ENCODE results near the gene E2F1. TPM values are rescaled to one million over a fixed set of nuclear protein-coding genes. Genes with fewer than 3 reads are reported as not detected.

The E2F1 gene
- total and polyA plus RNA-seq, 7 experiments from 2014 or later, result 0.46 to 61.6 (median 1.5) TPM; not detected in 1

GRCh38 chr20:33657704-33658095, 28.5 kb downstream of the E2F1 start:
- H3K4me3 Mint-ChIP-seq, result no peak overlapping the region
- no peak overlapping the region for H3K27ac Mint-ChIP-seq
- no peak for DNase-seq
- CTCF ChIA-PET, result no interaction called here
- no peaks in the 10 kb centered on the region for H3K36me3 Mint-ChIP-seq
- no peaks in the 10 kb centered on the region for H3K27me3 ChIP-seq (ENCODE audit: control insufficient read depth in 2 of 2, insufficient read depth in 2 of 2, low read length in 2 of 2)
- POLR2A ChIA-PET, result interaction anchor here (1.3 kb wide), 1 partner anchor 170 kb away, joined by 3 read pairs; no protein-coding TSS in a partner anchor
- no peaks in the 10 kb centered on the region for H3K9me3 Mint-ChIP-seq
- H3K4me1 ChIP-seq (ENCODE audit: control insufficient read depth in 2 of 2, insufficient read depth in 2 of 2, low read length in 2 of 2), result peaks cover 2 to 6% of the 10 kb centered on the region in 2 donors
- H3K4me3 ChIP-seq (ENCODE audit: low read length), result no peak overlapping the region
- H3K4me1 Mint-ChIP-seq, result peaks cover 2 to 13% (median 3%) of the 10 kb centered on the region in 7 donors
- H3K27me3 Mint-ChIP-seq, result no peaks in the 10 kb centered on the region
- intact Hi-C loops (cut with micrococcal nuclease), result no loop called here
- no peaks in the 10 kb centered on the region for H3K9me3 ChIP-seq (ENCODE audit: control insufficient read depth in 2 of 3, low read length in 3 of 3)
- H3K27ac ChIP-seq (ENCODE audit: low read depth, low read length), result no peak overlapping the region
- H3K36me3 ChIP-seq (ENCODE audit: control insufficient read depth in 2 of 3, insufficient read depth in 3 of 3, low read length in 3 of 3), result no peaks in the 10 kb centered on the region
- ATAC-seq, result no peak

GRCh38 chr20:33656783-33657703, 29.1 kb downstream of the E2F1 start:
- Mint-ChIP-seq H3K4me1 (peaks cover 0 to 10% (median 4%) of the 10 kb centered on the region in 7 donors), H3K27ac (no peak overlapping the region), H3K4me3 (no peak overlapping the region), H3K9me3 (no peaks in the 10 kb centered on the region), H3K36me3 (no peaks in the 10 kb centered on the region), H3K27me3 (no peaks in the 10 kb centered on the region)
- ATAC-seq (no peak), DNase-seq (no peak)
- CTCF ChIA-PET, result no interaction called here
- POLR2A ChIA-PET, result interaction anchor here (0.9 to 1.3 kb wide), 2 partner anchors 8 to 170 kb away, joined by 3 read pairs; no protein-coding TSS in a partner anchor
- Histone ChIP-seq H3K27ac (ENCODE audit: low read depth, low read length) (no peak overlapping the region), H3K4me1 (ENCODE audit: control insufficient read depth in 2 of 2, insufficient read depth in 2 of 2, low read length in 2 of 2) (no peaks in the 10 kb centered on the region), H3K9me3 (ENCODE audit: control insufficient read depth in 2 of 3, low read length in 3 of 3) (no peaks in the 10 kb centered on the region), H3K4me3 (ENCODE audit: low read length) (no peak overlapping the region), H3K36me3 (ENCODE audit: control insufficient read depth in 2 of 3, insufficient read depth in 3 of 3, low read length in 3 of 3) (no peaks in the 10 kb centered on the region), H3K27me3 (ENCODE audit: control insufficient read depth in 2 of 2, insufficient read depth in 2 of 2, low read length in 2 of 2) (no peaks in the 10 kb centered on the region)
- intact Hi-C loops (cut with micrococcal nuclease), result no loop called here

- intact Hi-C loops (cut with micrococcal nuclease), result no loop called here
- Histone ChIP-seq H3K4me1 (ENCODE audit: control insufficient read depth in 2 of 2, insufficient read depth in 2 of 2, low read length in 2 of 2) (no peaks in the 10 kb centered on the region), H3K36me3 (ENCODE audit: control insufficient read depth in 2 of 3, insufficient read depth in 3 of 3, low read length in 3 of 3) (no peaks in the 10 kb centered on the region), H3K9me3 (ENCODE audit: control insufficient read depth in 2 of 3, low read length in 3 of 3) (no peaks in the 10 kb centered on the region), H3K4me3 (ENCODE audit: low read length) (no peak overlapping the region), H3K27ac (ENCODE audit: low read depth, low read length) (no peak overlapping the region), H3K27me3 (ENCODE audit: control insufficient read depth in 2 of 2, insufficient read depth in 2 of 2, low read length in 2 of 2) (no peaks in the 10 kb centered on the region)
- CTCF ChIA-PET, result interaction anchor here (1.0 kb wide), 1 partner anchor 12 kb away, joined by 4 read pairs; no protein-coding TSS in a partner anchor
- POLR2A ChIA-PET, result interaction anchor here (0.9 to 1.3 kb wide), 2 partner anchors 8 to 169 kb away, joined by 3 read pairs; no protein-coding TSS in a partner anchor
- H3K27me3 Mint-ChIP-seq, result no peaks in the 10 kb centered on the region
- peaks cover 0 to 10% (median 3%) of the 10 kb centered on the region in 7 donors for H3K4me1 Mint-ChIP-seq
- H3K36me3 Mint-ChIP-seq, result no peaks in the 10 kb centered on the region
- no peak for ATAC-seq
- H3K4me3 Mint-ChIP-seq, result no peak overlapping the region
- no peak for DNase-seq
- peak overlapping the region in 1 of 9 donors; percentile 4 for H3K27ac Mint-ChIP-seq
- no peaks in the 10 kb centered on the region for H3K9me3 Mint-ChIP-seq
Measured at GRCh38 chr20:33656010-33656782, 30.0 kb downstream of the E2F1 start.

GRCh38 chr20:33655164-33655563, 31.0 kb downstream of the E2F1 start:
- intact Hi-C loops (cut with micrococcal nuclease), result no loop called here
- ATAC-seq, result no peak
- no peak for DNase-seq
- H3K27ac ChIP-seq (ENCODE audit: low read depth, low read length), result no peak overlapping the region
- Mint-ChIP-seq H3K4me1 (peaks cover 0 to 10% (median 3%) of the 10 kb centered on the region in 7 donors), H3K36me3 (no peaks in the 10 kb centered on the region), H3K27ac (no peak overlapping the region), H3K4me3 (no peak overlapping the region), H3K9me3 (no peaks in the 10 kb centered on the region), H3K27me3 (no peaks in the 10 kb centered on the region)
- ChIA-PET CTCF (interaction anchor here (1.0 kb wide), 1 partner anchor 13 kb away, joined by 4 read pairs; no protein-coding TSS in a partner anchor), POLR2A (interaction anchor here (2.6 kb wide), 1 partner anchor 13 kb away, joined by 12 read pairs; the partner anchor contains the start of gene ACTL10)
- H3K4me3 ChIP-seq (ENCODE audit: low read length), result no peak overlapping the region
- no peaks in the 10 kb centered on the region for H3K27me3 ChIP-seq (ENCODE audit: control insufficient read depth in 2 of 2, insufficient read depth in 2 of 2, low read length in 2 of 2)
- H3K4me1 ChIP-seq (ENCODE audit: control insufficient read depth in 2 of 2, insufficient read depth in 2 of 2, low read length in 2 of 2), result no peaks in the 10 kb centered on the region
- no peaks in the 10 kb centered on the region for H3K36me3 ChIP-seq (ENCODE audit: control insufficient read depth in 2 of 3, insufficient read depth in 3 of 3, low read length in 3 of 3)
- no peaks in the 10 kb centered on the region for H3K9me3 ChIP-seq (ENCODE audit: control insufficient read depth in 2 of 3, low read length in 3 of 3)

- Mint-ChIP-seq H3K27ac (peak overlapping the region in 1 of 9 donors; percentile 7), H3K4me1 (peaks cover 0 to 10% (median 3%) of the 10 kb centered on the region in 7 donors), H3K27me3 (no peaks in the 10 kb centered on the region), H3K9me3 (no peaks in the 10 kb centered on the region), H3K4me3 (no peak overlapping the region), H3K36me3 (no peaks in the 10 kb centered on the region)
- Histone ChIP-seq H3K4me3 (ENCODE audit: low read length) (no peak overlapping the region), H3K4me1 (ENCODE audit: control insufficient read depth in 2 of 2, insufficient read depth in 2 of 2, low read length in 2 of 2) (no peaks in the 10 kb centered on the region), H3K27me3 (ENCODE audit: control insufficient read depth in 2 of 2, insufficient read depth in 2 of 2, low read length in 2 of 2) (no peaks in the 10 kb centered on the region), H3K9me3 (ENCODE audit: control insufficient read depth in 2 of 3, low read length in 3 of 3) (no peaks in the 10 kb centered on the region), H3K36me3 (ENCODE audit: control insufficient read depth in 2 of 3, insufficient read depth in 3 of 3, low read length in 3 of 3) (no peaks in the 10 kb centered on the region), H3K27ac (ENCODE audit: low read depth, low read length) (no peak overlapping the region)
- intact Hi-C loops (cut with micrococcal nuclease), result no loop called here
- no peak for ATAC-seq
- ChIA-PET POLR2A (interaction anchor here (0.8 to 2.6 kb wide), 2 partner anchors 13 to 165 kb away, joined by 3 to 12 read pairs; partner anchors contain the start of genes ACTL10 and CBFA2T2), CTCF (interaction anchor here (1.0 kb wide), 1 partner anchor 14 kb away, joined by 4 read pairs; no protein-coding TSS in a partner anchor)
- no peak for DNase-seq
Measured at GRCh38 chr20:33654680-33655161, 31.5 kb downstream of the E2F1 start.

GRCh38 chr20:33653900-33654596, 32.1 kb downstream of the E2F1 start:
- Histone ChIP-seq H3K27me3 (ENCODE audit: control insufficient read depth in 2 of 2, insufficient read depth in 2 of 2, low read length in 2 of 2) (no peaks in the 10 kb centered on the region), H3K27ac (ENCODE audit: low read depth, low read length) (no peak overlapping the region), H3K4me3 (ENCODE audit: low read length) (no peak overlapping the region), H3K9me3 (ENCODE audit: control insufficient read depth in 2 of 3, low read length in 3 of 3) (no peaks in the 10 kb centered on the region), H3K4me1 (ENCODE audit: control insufficient read depth in 2 of 2, insufficient read depth in 2 of 2, low read length in 2 of 2) (no peaks in the 10 kb centered on the region), H3K36me3 (ENCODE audit: control insufficient read depth in 2 of 3, insufficient read depth in 3 of 3, low read length in 3 of 3) (no peaks in the 10 kb centered on the region)
- Mint-ChIP-seq H3K36me3 (no peaks in the 10 kb centered on the region), H3K27me3 (no peaks in the 10 kb centered on the region), H3K27ac (peak overlapping the region in 1 of 9 donors; percentile 7), H3K4me1 (peaks cover 0 to 10% (median 3%) of the 10 kb centered on the region in 7 donors), H3K4me3 (no peak overlapping the region), H3K9me3 (no peaks in the 10 kb centered on the region)
- POLR2A ChIA-PET, result interaction anchor here (0.8 to 2.6 kb wide), 3 partner anchors 9 to 164 kb away, joined by 3 to 12 read pairs (median 8); partner anchors contain the start of genes ACTL10, C20orf144 and CBFA2T2
- CTCF ChIA-PET, result interaction anchor here (0.6 to 1.5 kb wide), 7 partner anchors 11 to 244 kb away, joined by 3 to 9 read pairs (median 3); no protein-coding TSS in a partner anchor
- no peak for ATAC-seq
- intact Hi-C loops (cut with micrococcal nuclease), result loop anchor here (1.0 kb wide), 2 partner anchors 14 to 197 kb away; no protein-coding TSS in a partner anchor
- no peak for DNase-seq
